MM.1S (cell line): Measurements from ENCODE around the gene LGALS14.

ENCODE experiments used
- CTCF ChIP-seq: fragments of 300-600 bp; sonication (generic); IDR thresholded peaks from 2 replicates; pipeline ENCODE4 v1.5.1; 2016; ENCODE audit warnings: antibody characterized with exemption, low read length, mixed read lengths
- EZH2 ChIP-seq: fragments of 300-600 bp; sonication (generic); optimal IDR thresholded peaks from 2 replicates; pipeline ENCODE3; 2017; ENCODE audit warnings: low read depth, mild to moderate bottlenecking, antibody characterized with exemption, low read length, mixed read lengths
- EZH2phosphoT487 ChIP-seq: fragments of 300-600 bp; sonication (generic); IDR thresholded peaks from 2 replicates; pipeline ENCODE4 v1.6.1; 2018; ENCODE audit warnings: antibody characterized with exemption, low read length

- TF ChIP-seq CTCF, result no peak
- TF ChIP-seq EZH2, result no peak
- no peak for TF ChIP-seq EZH2phosphoT487
These were observed 24.5 kb upstream of the LGALS14 start for GRCh38 chr19:39679791-39680168.
